A673 (cell line): ENCODE results near the gene GABRB1.

Source experiments
- CTCF ChIP-seq: fragments of 300-800, 200-600 bp; sonication (generic); conservative IDR thresholded peaks from 2 replicates; pipeline ENCODE4 v1.5.1; 2017; ENCODE audit warnings: low read depth, mild to moderate bottlenecking, antibody characterized with exemption, low read length, moderate library complexity, mixed read lengths
- EZH2 ChIP-seq: fragments of 200-600 bp; sonication (generic); IDR thresholded peaks from 2 replicates; pipeline ENCODE4 v1.6.1; 2017; ENCODE audit warnings: borderline replicate concordance, low read depth, mild to moderate bottlenecking, mixed read lengths, antibody characterized with exemption, low read length; ENCODE audit not compliant: poor library complexity, severe bottlenecking

DNA sequence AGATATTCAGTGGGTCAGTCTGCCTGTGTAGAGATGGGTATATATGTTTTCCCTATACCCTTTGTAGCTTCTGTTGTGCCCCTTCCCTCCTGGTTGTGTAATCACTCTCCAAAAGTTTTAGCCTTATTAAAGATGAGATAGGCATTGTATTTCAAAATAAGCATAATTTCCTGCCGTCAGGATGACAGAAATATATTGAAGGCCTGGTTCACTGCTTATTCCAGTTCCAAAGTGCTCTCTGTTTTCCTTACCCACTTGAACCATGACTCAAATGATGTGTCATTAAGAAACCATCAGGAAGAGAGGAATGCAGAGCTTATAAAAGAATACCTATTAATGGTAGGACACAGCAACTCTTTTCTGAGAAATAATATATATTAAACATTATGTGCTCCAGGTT lies 178.5 kb downstream of the GABRB1 start:
- no peak for TF ChIP-seq EZH2
- TF ChIP-seq CTCF, result no peak
